Pulmonary artery endothelial cell (primary cell): ENCODE measurements around the gene ABLIM2. TPM values are rescaled to one million over a fixed set of nuclear protein-coding genes. Genes with fewer than 3 reads are reported as not detected.

ENCODE experiments used
- DNase-seq: peaks from one replicate; pipeline ENCODE4 v3.0.0-alpha.2; 2011; ENCODE audit warnings: low read depth, low spot score
- total RNA-seq: library from RNA; depleted of rRNA; stranded (reverse); fragments of >200 nt; gene quantifications from 2 replicates; pipeline ENCODE4 v1.2.3, GENCODE V29; 2014

Gene ABLIM2
- total RNA-seq, 1 donor from 2014 or later, result 1.1 TPM

- no peak for DNase-seq
These were observed 71.7 kb downstream of the ABLIM2 start for GRCh38 chr4:8086783-8087445.

GRCh38 chr4:8085491-8086117 lies 73.0 kb downstream of the ABLIM2 start:
- DNase-seq, result no peak

- no peak for DNase-seq
These were observed 73.7 kb downstream of the ABLIM2 start for GRCh38 chr4:8084712-8085490.

GRCh38 chr4:8084031-8084660 lies 74.5 kb downstream of the ABLIM2 start:
- no peak for DNase-seq

- DNase-seq, result no peak
These were observed 75.4 kb downstream of the ABLIM2 start for GRCh38 chr4:8083086-8083825.

- DNase-seq, result peak; percentile 47
These were observed 76.0 kb downstream of the ABLIM2 start for GRCh38 chr4:8082517-8083055.

- no peak for DNase-seq
These were observed 76.7 kb downstream of the ABLIM2 start for GRCh38 chr4:8081621-8082516.

- no peak for DNase-seq
These were observed 77.4 kb downstream of the ABLIM2 start for GRCh38 chr4:8081171-8081570.

- no peak for DNase-seq
These were observed 77.9 kb downstream of the ABLIM2 start for GRCh38 chr4:8080754-8081065.

GRCh38 chr4:8079916-8080753 lies 78.5 kb downstream of the ABLIM2 start:
- no peak for DNase-seq

GRCh38 chr4:8079031-8079885 lies 79.4 kb downstream of the ABLIM2 start:
- DNase-seq, result no peak

GRCh38 chr4:8078610-8079015 lies 80.0 kb downstream of the ABLIM2 start:
- DNase-seq, result no peak

GRCh38 chr4:8078109-8078494 lies 80.5 kb downstream of the ABLIM2 start:
- no peak for DNase-seq

GRCh38 chr4:8077181-8078108 lies 81.2 kb downstream of the ABLIM2 start:
- no peak for DNase-seq

- no peak for DNase-seq
These were observed 82.6 kb downstream of the ABLIM2 start for GRCh38 chr4:8076023-8076422.

GRCh38 chr4:8073206-8073863 lies 85.3 kb downstream of the ABLIM2 start:
- DNase-seq, result no peak
